GM12875 (cell line): ENCODE results near the gene MRPL19.

Experiments used
- H3K4me3 ChIP-seq: one replicate; pipeline ENCODE4 v1.5.1; 2011; ENCODE audit warnings: low read depth, low read length, control low read depth
- CTCF ChIP-seq: IDR thresholded peaks from 2 replicates; pipeline ENCODE4 v1.5.1; 2011; ENCODE audit warnings: low read depth, mild to moderate bottlenecking, control low read depth, inconsistent platforms, low read length, moderate library complexity, borderline replicate concordance; ENCODE audit not compliant: insufficient read depth

Gene MRPL19

GRCh38 chr2:75619956-75620740 lies 26.4 kb upstream of the MRPL19 start:
- H3K4me3 ChIP-seq = no peak overlapping the region
- TF ChIP-seq CTCF = no peak

GRCh38 chr2:75621228-75621627 lies 25.4 kb upstream of the MRPL19 start:
- no peak overlapping the region for H3K4me3 ChIP-seq
- TF ChIP-seq CTCF = no peak

- no peak for TF ChIP-seq CTCF
- H3K4me3 ChIP-seq = no peak overlapping the region
These were observed 24.1 kb upstream of the MRPL19 start for GRCh38 chr2:75622500-75622899.

GRCh38 chr2:75622929-75623328 lies 23.7 kb upstream of the MRPL19 start:
- H3K4me3 ChIP-seq = no peak overlapping the region
- no peak for TF ChIP-seq CTCF

GRCh38 chr2:75627902-75628504 lies 18.6 kb upstream of the MRPL19 start:
- peak; percentile 96 for TF ChIP-seq CTCF
- H3K4me3 ChIP-seq = no peak overlapping the region

GRCh38 chr2:75632091-75632701 lies 14.4 kb upstream of the MRPL19 start:
- H3K4me3 ChIP-seq = no peak overlapping the region
- no peak for TF ChIP-seq CTCF
